A172 (cell line): ENCODE measurements around the gene CAPN12. TPM values are rescaled to one million over a fixed set of nuclear protein-coding genes. Genes with fewer than 3 reads are reported as not detected.
"Not testable (repeated sequence)": the region's sequence is repeated elsewhere in the genome, so short reads cannot be mapped to it uniquely, and the experiment has no call there.

ENCODE experiments used
- DNase-seq: peaks from one replicate; pipeline ENCODE4 v3.0.0-alpha.2; 2015; ENCODE audit warnings: low spot score
- total RNA-seq: library from RNA; depleted of rRNA; stranded (reverse); fragments of >200 nt; shearing (Covaris generic); gene quantifications from 2 replicates; pipeline ENCODE4 v1.2.3, GENCODE V29; 2014

Gene CAPN12
- total RNA-seq, 1 experiment from 2014 or later, result not detected

- not testable (repeated sequence) for DNase-seq
These were observed 26.1 kb upstream of the CAPN12 start for GRCh38 chr19:38770228-38770948.

GRCh38 chr19:38769635-38770211 lies 25.4 kb upstream of the CAPN12 start:
- no peak for DNase-seq

- no peak for DNase-seq
These were observed 22.2 kb upstream of the CAPN12 start for GRCh38 chr19:38766276-38767047.

GRCh38 chr19:38765214-38765613 lies 20.9 kb upstream of the CAPN12 start:
- DNase-seq, result no peak

- DNase-seq, result no peak
These were observed 19.5 kb upstream of the CAPN12 start for GRCh38 chr19:38763795-38764220.

- not testable (repeated sequence) for DNase-seq
These were observed 17.7 kb upstream of the CAPN12 start for GRCh38 chr19:38761884-38762389.

GRCh38 chr19:38760805-38761517 lies 16.7 kb upstream of the CAPN12 start:
- not testable (repeated sequence) for DNase-seq

- DNase-seq, result no peak
These were observed 15.3 kb upstream of the CAPN12 start for GRCh38 chr19:38759590-38760003.

- not testable (repeated sequence) for DNase-seq
These were observed 9.9 kb upstream of the CAPN12 start for GRCh38 chr19:38754196-38754595.

- DNase-seq, result not testable (repeated sequence)
These were observed 9.5 kb upstream of the CAPN12 start for GRCh38 chr19:38753783-38754182.

GRCh38 chr19:38745316-38745715 lies 1.0 kb upstream of the CAPN12 start:
- no peak for DNase-seq

GRCh38 chr19:38744874-38745273 lies 600 bp upstream of the CAPN12 start:
- no peak for DNase-seq

- DNase-seq, result no peak
These were observed 628 bp downstream of the CAPN12 start for GRCh38 chr19:38743394-38744297.

- DNase-seq, result no peak
These were observed 1.4 kb downstream of the CAPN12 start for GRCh38 chr19:38742906-38743305.

- DNase-seq, result no peak
These were observed 2.0 kb downstream of the CAPN12 start for GRCh38 chr19:38742296-38742695.

GRCh38 chr19:38741670-38742069 lies 2.6 kb downstream of the CAPN12 start:
- no peak for DNase-seq

GRCh38 chr19:38740932-38741331 lies 3.3 kb downstream of the CAPN12 start:
- no peak for DNase-seq

- DNase-seq, result no peak
These were observed 4.0 kb downstream of the CAPN12 start for GRCh38 chr19:38740257-38740592.

- no peak for DNase-seq
These were observed 4.6 kb downstream of the CAPN12 start for GRCh38 chr19:38739440-38740256.
